ENCODE data around the gene ST8SIA6.

ST8SIA6 gene

GRCh38 chr10:17456032-17456548, 1.7 kb upstream of the ST8SIA6 start:
- H3K4me3 ChIP-seq (ENCODE audit: low read depth, low read length): no peak overlapping the region
- no peak for DNase-seq
- no peak overlapping the region for H2AFZ ChIP-seq (ENCODE audit: insufficient read depth, low read length, poor library complexity)
- no peak overlapping the region for H4K91ac ChIP-seq (ENCODE audit: low read depth, low read length)
- no peaks in the 10 kb centered on the region for H3K36me3 ChIP-seq (ENCODE audit: control insufficient read depth in 1 of 2, insufficient read depth in 2 of 2, low read length in 2 of 2)
- no peak overlapping the region for H3K4me2 ChIP-seq (ENCODE audit: low read length)
- H3K79me1 ChIP-seq (ENCODE audit: low read length): no peaks in the 10 kb centered on the region
- H3K14ac ChIP-seq (ENCODE audit: low read length): no peak overlapping the region
- H3K27me3 ChIP-seq (ENCODE audit: insufficient read depth, low read length): peaks cover 32% of the 10 kb centered on the region
- H4K12ac ChIP-seq (ENCODE audit: low read depth, low read length): no peak overlapping the region
- H3K4ac ChIP-seq (ENCODE audit: low read depth, low read length): no peak overlapping the region
- H3K9me3 ChIP-seq (ENCODE audit: insufficient read depth, low read depth, low read length): peaks cover 4% of the 10 kb centered on the region
- H2BK12ac ChIP-seq (ENCODE audit: low read length): no peak overlapping the region
- peaks cover 5 to 8% of the 10 kb centered on the region in 2 experiments for H3K4me1 ChIP-seq (ENCODE audit: control insufficient read depth in 1 of 2, insufficient read depth in 2 of 2, low read length in 2 of 2)
- H2AK5ac ChIP-seq (ENCODE audit: low read length): no peak overlapping the region
- H3K18ac ChIP-seq (ENCODE audit: low read length): no peak overlapping the region
- H2BK5ac ChIP-seq (ENCODE audit: low read depth, low read length, poor library complexity): no peak overlapping the region
- H3K23ac ChIP-seq (ENCODE audit: low read length): no peak overlapping the region
- H3K27ac ChIP-seq (ENCODE audit: low read depth, low read length): no peak overlapping the region
- no peak overlapping the region for H3K9ac ChIP-seq (ENCODE audit: low read length)
- H4K8ac ChIP-seq (ENCODE audit: low read depth, low read length): no peak overlapping the region
- no peaks in the 10 kb centered on the region for H3K79me2 ChIP-seq (ENCODE audit: control insufficient read depth, insufficient read depth, low read length, poor library complexity)
- WGBS (ENCODE audit: extremely low coverage, insufficient coverage, insufficient read length): no CpG with 5 or more reads among the region's 2 CpGs
- H2BK120ac ChIP-seq (ENCODE audit: insufficient read depth, low read length, poor library complexity): no peak overlapping the region

- Histone ChIP-seq H3K18ac (ENCODE audit: low read length) (no peak overlapping the region), H2BK5ac (ENCODE audit: low read depth, low read length, poor library complexity) (no peak overlapping the region), H4K8ac (ENCODE audit: low read depth, low read length) (no peak overlapping the region), H3K4me1 (ENCODE audit: control insufficient read depth in 1 of 2, insufficient read depth in 2 of 2, low read length in 2 of 2) (peaks cover 5 to 8% of the 10 kb centered on the region in 2 experiments), H2AFZ (ENCODE audit: insufficient read depth, low read length, poor library complexity) (no peak overlapping the region), H3K36me3 (ENCODE audit: control insufficient read depth in 1 of 2, insufficient read depth in 2 of 2, low read length in 2 of 2) (no peaks in the 10 kb centered on the region), H4K91ac (ENCODE audit: low read depth, low read length) (no peak overlapping the region), H3K4me2 (ENCODE audit: low read length) (peak overlapping the region; percentile 98), H3K4me3 (ENCODE audit: low read depth, low read length) (no peak overlapping the region), H3K23ac (ENCODE audit: low read length) (no peak overlapping the region), H2BK12ac (ENCODE audit: low read length) (no peak overlapping the region), H2BK120ac (ENCODE audit: insufficient read depth, low read length, poor library complexity) (no peak overlapping the region), H3K79me1 (ENCODE audit: low read length) (no peaks in the 10 kb centered on the region), H3K27ac (ENCODE audit: low read depth, low read length) (no peak overlapping the region), H3K4ac (ENCODE audit: low read depth, low read length) (no peak overlapping the region), H3K79me2 (ENCODE audit: control insufficient read depth, insufficient read depth, low read length, poor library complexity) (no peaks in the 10 kb centered on the region), H3K9me3 (ENCODE audit: insufficient read depth, low read depth, low read length) (peaks cover 4% of the 10 kb centered on the region), H3K9ac (ENCODE audit: low read length) (no peak overlapping the region), H3K14ac (ENCODE audit: low read length) (no peak overlapping the region), H4K12ac (ENCODE audit: low read depth, low read length) (no peak overlapping the region), H3K27me3 (ENCODE audit: insufficient read depth, low read length) (peaks cover 32% of the 10 kb centered on the region), H2AK5ac (ENCODE audit: low read length) (no peak overlapping the region)
- no CpG with 5 or more reads among the region's 2 CpGs for WGBS (ENCODE audit: extremely low coverage, insufficient coverage, insufficient read length)
- no peak for DNase-seq
Observed at GRCh38 chr10:17455015-17455520, 673 bp upstream of the ST8SIA6 start.

- Histone ChIP-seq H3K23ac (ENCODE audit: low read length) (no peak overlapping the region), H3K4me1 (ENCODE audit: control insufficient read depth in 1 of 2, insufficient read depth in 2 of 2, low read length in 2 of 2) (peaks cover 5 to 8% of the 10 kb centered on the region in 2 experiments), H2AK5ac (ENCODE audit: low read length) (no peak overlapping the region), H4K8ac (ENCODE audit: low read depth, low read length) (no peak overlapping the region), H2BK12ac (ENCODE audit: low read length) (no peak overlapping the region), H2BK5ac (ENCODE audit: low read depth, low read length, poor library complexity) (no peak overlapping the region), H3K79me1 (ENCODE audit: low read length) (no peaks in the 10 kb centered on the region), H3K36me3 (ENCODE audit: control insufficient read depth in 1 of 2, insufficient read depth in 2 of 2, low read length in 2 of 2) (no peaks in the 10 kb centered on the region), H2BK120ac (ENCODE audit: insufficient read depth, low read length, poor library complexity) (no peak overlapping the region), H3K27ac (ENCODE audit: low read depth, low read length) (no peak overlapping the region), H3K18ac (ENCODE audit: low read length) (no peak overlapping the region), H3K4me3 (ENCODE audit: low read depth, low read length) (peak overlapping the region; percentile 65), H4K91ac (ENCODE audit: low read depth, low read length) (no peak overlapping the region), H3K27me3 (ENCODE audit: insufficient read depth, low read length) (peaks cover 32% of the 10 kb centered on the region), H3K79me2 (ENCODE audit: control insufficient read depth, insufficient read depth, low read length, poor library complexity) (no peaks in the 10 kb centered on the region), H3K4me2 (ENCODE audit: low read length) (peak overlapping the region; percentile 98), H3K9ac (ENCODE audit: low read length) (no peak overlapping the region), H2AFZ (ENCODE audit: insufficient read depth, low read length, poor library complexity) (peak overlapping the region; percentile 30), H3K14ac (ENCODE audit: low read length) (no peak overlapping the region), H4K12ac (ENCODE audit: low read depth, low read length) (no peak overlapping the region), H3K9me3 (ENCODE audit: insufficient read depth, low read depth, low read length) (peaks cover 4% of the 10 kb centered on the region), H3K4ac (ENCODE audit: low read depth, low read length) (no peak overlapping the region)
- DNase-seq: peak in 1 of 2 donors; percentile 31
- no CpG with 5 or more reads among the region's 66 CpGs for WGBS (ENCODE audit: extremely low coverage, insufficient coverage, insufficient read length)
Observed at GRCh38 chr10:17453373-17454091, 863 bp downstream of the ST8SIA6 start.

- Histone ChIP-seq H3K18ac (ENCODE audit: low read length) (no peak overlapping the region), H4K12ac (ENCODE audit: low read depth, low read length) (no peak overlapping the region), H3K9ac (ENCODE audit: low read length) (no peak overlapping the region), H3K14ac (ENCODE audit: low read length) (no peak overlapping the region), H3K79me2 (ENCODE audit: control insufficient read depth, insufficient read depth, low read length, poor library complexity) (no peaks in the 10 kb centered on the region), H2AFZ (ENCODE audit: insufficient read depth, low read length, poor library complexity) (no peak overlapping the region), H2BK120ac (ENCODE audit: insufficient read depth, low read length, poor library complexity) (no peak overlapping the region), H4K91ac (ENCODE audit: low read depth, low read length) (no peak overlapping the region), H3K4ac (ENCODE audit: low read depth, low read length) (no peak overlapping the region), H2AK5ac (ENCODE audit: low read length) (no peak overlapping the region), H2BK12ac (ENCODE audit: low read length) (no peak overlapping the region), H4K8ac (ENCODE audit: low read depth, low read length) (no peak overlapping the region), H3K27me3 (ENCODE audit: insufficient read depth, low read length) (peaks cover 32% of the 10 kb centered on the region), H3K79me1 (ENCODE audit: low read length) (no peaks in the 10 kb centered on the region), H3K9me3 (ENCODE audit: insufficient read depth, low read depth, low read length) (peaks cover 4% of the 10 kb centered on the region), H3K4me1 (ENCODE audit: control insufficient read depth in 1 of 2, insufficient read depth in 2 of 2, low read length in 2 of 2) (peaks cover 5 to 8% of the 10 kb centered on the region in 2 experiments), H3K4me3 (ENCODE audit: low read depth, low read length) (peak overlapping the region; percentile 47), H2BK5ac (ENCODE audit: low read depth, low read length, poor library complexity) (no peak overlapping the region), H3K23ac (ENCODE audit: low read length) (no peak overlapping the region), H3K27ac (ENCODE audit: low read depth, low read length) (no peak overlapping the region), H3K4me2 (ENCODE audit: low read length) (peak overlapping the region; percentile 98), H3K36me3 (ENCODE audit: control insufficient read depth in 1 of 2, insufficient read depth in 2 of 2, low read length in 2 of 2) (no peaks in the 10 kb centered on the region)
- no peak for DNase-seq
- WGBS (ENCODE audit: extremely low coverage, insufficient coverage, insufficient read length): no CpG with 5 or more reads among the region's 7 CpGs
Observed at GRCh38 chr10:17453035-17453372, 1.4 kb downstream of the ST8SIA6 start.
